Adrenal gland (tissue), 5 donors: Measurements from ENCODE around the gene EMP1.

Experiments used
- CTCF ChIP-seq, 6 experiments: fragments of 450-650 bp in 4 of 6; fragments of 200-600 bp in 2 of 6; sonication (generic) in 1 of 6; IDR thresholded peaks; 1 replicate in 5 of 6; 2 replicates in 1 of 6; pipeline versions ENCODE4 v1.5.1 to v1.8.0; 2016 to 2021; ENCODE audit warnings: antibody characterized with exemption in 6 of 6, mild to moderate bottlenecking in 2 of 6, moderate library complexity in 1 of 6
- POLR2A ChIP-seq, 2 donors: fragments of 450-650 bp; IDR thresholded peaks; one replicate each; pipeline ENCODE4 v1.6.1; 2017; ENCODE audit warnings: antibody characterized with exemption in 2 of 2, mild to moderate bottlenecking in 2 of 2, moderate library complexity in 1 of 2
- donor health status: DM: no; HTN: no; CAD: no.

GRCh38 chr12:13148485-13148847 is 48.1 kb upstream of the EMP1 start:
- TF ChIP-seq CTCF (IDR thresholded peaks at IDR 0.05) = no peak
- TF ChIP-seq POLR2A (IDR thresholded peaks at IDR 0.05) = no peak
